HG02759 (cell line): ENCODE data around the gene ZNF236.

Experiments used
- ATAC-seq: cut with Tn5 transposase; IDR thresholded peaks from one replicate; pipeline ENCODE4 v1.9.1; 2021; ENCODE audit warnings: mild to moderate bottlenecking, moderate library complexity; ENCODE audit not compliant: unreplicated experiment

The ZNF236 gene

GRCh38 chr18:76821356-76821874, 942 bp upstream of the ZNF236 start:
- no peak for ATAC-seq

GRCh38 chr18:76821875-76822505, 367 bp upstream of the ZNF236 start:
- ATAC-seq, result peak; percentile 47

GRCh38 chr18:76823161-76823538, 793 bp downstream of the ZNF236 start:
- no peak for ATAC-seq

- no peak for ATAC-seq
Observed at GRCh38 chr18:76823587-76824011, 1.2 kb downstream of the ZNF236 start.

- ATAC-seq, result no peak
Observed at GRCh38 chr18:76824145-76824676, 1.9 kb downstream of the ZNF236 start.

- no peak for ATAC-seq
Observed at GRCh38 chr18:76824754-76825153, 2.4 kb downstream of the ZNF236 start.

GRCh38 chr18:76827205-76828200, 5.1 kb downstream of the ZNF236 start:
- no peak for ATAC-seq

- ATAC-seq, result no peak
Observed at GRCh38 chr18:76834379-76834778, 12.0 kb downstream of the ZNF236 start.

- no peak for ATAC-seq
Observed at GRCh38 chr18:76835380-76835779, 13.0 kb downstream of the ZNF236 start.

- ATAC-seq, result no peak
Observed at GRCh38 chr18:76837071-76837470, 14.7 kb downstream of the ZNF236 start.

GRCh38 chr18:76838182-76838581, 15.8 kb downstream of the ZNF236 start:
- no peak for ATAC-seq

- no peak for ATAC-seq
Observed at GRCh38 chr18:76839086-76839794, 16.9 kb downstream of the ZNF236 start.

- ATAC-seq, result no peak
Observed at GRCh38 chr18:76842837-76843530, 20.6 kb downstream of the ZNF236 start.

- no peak for ATAC-seq
Observed at GRCh38 chr18:76844144-76844543, 21.8 kb downstream of the ZNF236 start.

GRCh38 chr18:76844742-76845477, 22.6 kb downstream of the ZNF236 start:
- no peak for ATAC-seq

GRCh38 chr18:76846217-76846616, 23.9 kb downstream of the ZNF236 start:
- no peak for ATAC-seq

- no peak for ATAC-seq
Observed at GRCh38 chr18:76847916-76848315, 25.6 kb downstream of the ZNF236 start.

- no peak for ATAC-seq
Observed at GRCh38 chr18:76850112-76850511, 27.8 kb downstream of the ZNF236 start.

- no peak for ATAC-seq
Observed at GRCh38 chr18:76855594-76855993, 33.2 kb downstream of the ZNF236 start.

GRCh38 chr18:76857476-76857875, 35.1 kb downstream of the ZNF236 start:
- ATAC-seq, result no peak
